Measurements from ENCODE around the gene NME7.
"Not testable (repeated sequence)": the region's sequence is repeated elsewhere in the genome, so short reads cannot be mapped to it uniquely, and the experiment has no call there.

The NME7 gene

GRCh38 chr1:169367686-169368405, at the start of gene NME7, which contains the start of gene BLZF1:
TSS of gene NME7 (minus strand) at chr1:169367797. CDS start at chr1:169367710, 87 bp downstream.
TSS of gene BLZF1 (plus strand) at chr1:169368195. CDS start at chr1:169369523, 1,328 bp downstream.
- DNase-seq (ENCODE audit: low read depth) = peak; percentile 84
- no peak for TF ChIP-seq CTCF (IDR thresholded peaks at IDR 0.05; ENCODE audit: control insufficient read depth, insufficient read depth, low read depth, low read length, missing control alignments)
- peak within 1 kb of the TSS; percentile 89 for H3K4me3 ChIP-seq (ENCODE audit: control insufficient read depth, low read depth, low read length)

- TF ChIP-seq CTCF (IDR thresholded peaks at IDR 0.05; ENCODE audit: control insufficient read depth, insufficient read depth, low read depth, low read length, missing control alignments) = no peak
- no peak for DNase-seq (ENCODE audit: low read depth)
- H3K4me3 ChIP-seq (ENCODE audit: control insufficient read depth, low read depth, low read length) = no peak overlapping the region
Measured at GRCh38 chr1:169414952-169415351, 47.4 kb upstream of the NME7 start.

GRCh38 chr1:169408340-169408739, 40.7 kb upstream of the NME7 start:
- H3K4me3 ChIP-seq (ENCODE audit: control insufficient read depth, low read depth, low read length) = not testable (repeated sequence)

GRCh38 chr1:169402578-169402977, 35.0 kb upstream of the NME7 start:
- DNase-seq (ENCODE audit: low read depth); H3K4me3 ChIP-seq (ENCODE audit: control insufficient read depth, low read depth, low read length): not testable (repeated sequence)

More at GRCh38 chr1:169408340-169408739, 40.7 kb upstream of the NME7 start:
- not testable (repeated sequence) for DNase-seq (ENCODE audit: low read depth)

GRCh38 chr1:169395955-169396354, 28.4 kb upstream of the NME7 start:
- DNase-seq (ENCODE audit: low read depth) = no peak
- TF ChIP-seq CTCF (IDR thresholded peaks at IDR 0.05; ENCODE audit: control insufficient read depth, insufficient read depth, low read depth, low read length, missing control alignments) = no peak
- H3K4me3 ChIP-seq (ENCODE audit: control insufficient read depth, low read depth, low read length) = no peak overlapping the region

- no peak for DNase-seq (ENCODE audit: low read depth)
- no peak for TF ChIP-seq CTCF (IDR thresholded peaks at IDR 0.05; ENCODE audit: control insufficient read depth, insufficient read depth, low read depth, low read length, missing control alignments)
- H3K4me3 ChIP-seq (ENCODE audit: control insufficient read depth, low read depth, low read length) = no peak overlapping the region
Measured at GRCh38 chr1:169392406-169392805, 24.8 kb upstream of the NME7 start.

GRCh38 chr1:169390303-169390702, 22.7 kb upstream of the NME7 start:
- no peak for TF ChIP-seq CTCF (IDR thresholded peaks at IDR 0.05; ENCODE audit: control insufficient read depth, insufficient read depth, low read depth, low read length, missing control alignments)
- DNase-seq (ENCODE audit: low read depth) = no peak
- H3K4me3 ChIP-seq (ENCODE audit: control insufficient read depth, low read depth, low read length) = no peak overlapping the region

GRCh38 chr1:169387399-169387798, 19.8 kb upstream of the NME7 start:
- no peak for DNase-seq (ENCODE audit: low read depth)

More at GRCh38 chr1:169387399-169387798, 19.8 kb upstream of the NME7 start:
- no peak overlapping the region for H3K4me3 ChIP-seq (ENCODE audit: control insufficient read depth, low read depth, low read length)
- no peak for TF ChIP-seq CTCF (IDR thresholded peaks at IDR 0.05; ENCODE audit: control insufficient read depth, insufficient read depth, low read depth, low read length, missing control alignments)

Measured in AG09309 (cell line).